Measurements from ENCODE around the gene PELI1.
"Not testable (repeated sequence)": the region's sequence is repeated elsewhere in the genome, so short reads cannot be mapped to it uniquely, and the experiment has no call there.

Gene PELI1

GRCh38 chr2:64123740-64124139 is 20.5 kb downstream of the PELI1 start:
- DNase-seq (ENCODE audit: low read depth), result no peak

GRCh38 chr2:64122358-64122757 is 21.9 kb downstream of the PELI1 start:
- no peak for DNase-seq (ENCODE audit: low read depth)

GRCh38 chr2:64120928-64121327 is 23.3 kb downstream of the PELI1 start:
- DNase-seq (ENCODE audit: low read depth), result no peak

DNA sequence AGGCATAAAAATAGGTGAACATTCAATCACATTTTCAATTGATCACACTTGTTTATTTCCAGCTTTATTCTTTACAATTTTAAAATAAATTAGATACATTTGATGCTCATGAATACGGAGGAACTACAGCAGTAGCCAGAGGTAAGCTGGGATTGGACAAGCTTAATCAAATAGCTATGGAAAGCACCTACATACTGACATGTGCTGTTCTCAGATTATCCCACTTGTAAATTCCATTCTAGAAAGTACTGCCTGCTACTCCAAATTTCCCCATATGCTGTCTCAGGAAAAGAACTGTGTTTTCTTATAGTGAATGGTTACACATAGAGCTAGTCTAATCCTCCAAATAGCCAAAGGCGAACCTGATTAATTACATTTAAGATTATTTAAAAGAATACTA is 24.2 kb downstream of the PELI1 start:
- no peak for DNase-seq (ENCODE audit: low read depth)

DNA sequence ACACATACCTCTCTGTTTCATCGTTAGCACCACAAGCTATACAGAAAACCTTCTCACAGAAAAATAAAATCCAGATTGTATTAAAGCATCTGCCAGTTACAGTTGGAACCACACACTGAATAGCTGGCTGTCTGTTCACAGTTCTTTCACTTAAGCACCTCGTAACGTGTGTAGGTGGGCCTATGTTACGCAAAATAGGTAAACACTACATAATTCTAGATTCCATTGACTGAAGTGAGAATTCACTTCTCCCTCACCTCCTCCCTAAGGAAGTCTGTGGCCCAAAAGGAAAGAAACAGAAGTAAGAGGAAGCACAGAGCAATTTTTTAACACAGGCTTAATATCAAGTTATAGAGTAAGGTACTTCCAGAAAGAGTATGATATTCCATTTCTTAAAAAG is 24.9 kb downstream of the PELI1 start:
- DNase-seq (ENCODE audit: low read depth), result no peak

DNA sequence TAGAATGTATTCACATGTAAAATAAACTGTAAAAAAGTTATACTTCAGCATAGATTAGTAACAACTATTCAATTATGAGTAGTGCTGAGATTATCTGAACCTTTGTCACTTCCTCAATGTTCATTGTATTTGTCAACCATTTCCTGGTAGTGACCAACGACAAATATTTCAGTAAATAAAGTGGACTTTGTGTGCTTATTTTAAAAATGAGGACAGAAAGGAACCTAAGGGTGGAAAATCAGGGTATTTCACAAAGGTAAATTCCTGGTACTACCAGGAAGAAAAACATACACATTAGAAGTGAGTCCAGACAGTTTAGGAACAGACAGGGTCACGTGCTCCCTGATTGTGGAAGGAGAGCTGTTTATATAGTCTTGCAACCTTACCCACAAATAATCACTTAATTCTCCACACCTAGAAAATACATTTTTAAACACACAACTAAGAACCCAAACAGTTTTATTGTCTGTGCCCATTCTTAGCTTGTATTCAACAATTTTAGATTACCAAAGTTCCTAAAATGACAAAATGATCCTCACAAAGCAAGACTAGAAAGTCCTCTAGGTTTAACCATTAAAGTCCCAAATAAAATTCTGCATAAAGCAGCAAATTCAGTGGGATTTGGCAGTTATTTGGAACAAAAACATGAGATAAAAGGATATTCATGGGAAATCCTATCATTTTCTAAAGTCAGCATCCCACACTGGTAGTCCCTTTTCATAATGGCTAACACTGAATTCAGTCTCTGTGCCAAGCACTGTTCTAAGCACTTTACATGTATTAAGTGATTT is 28.2 kb downstream of the PELI1 start:
- DNase-seq (ENCODE audit: low read depth), result no peak

- no peak for DNase-seq (ENCODE audit: low read depth)
These were observed 29.3 kb downstream of the PELI1 start for GRCh38 chr2:64114912-64115277.

DNA sequence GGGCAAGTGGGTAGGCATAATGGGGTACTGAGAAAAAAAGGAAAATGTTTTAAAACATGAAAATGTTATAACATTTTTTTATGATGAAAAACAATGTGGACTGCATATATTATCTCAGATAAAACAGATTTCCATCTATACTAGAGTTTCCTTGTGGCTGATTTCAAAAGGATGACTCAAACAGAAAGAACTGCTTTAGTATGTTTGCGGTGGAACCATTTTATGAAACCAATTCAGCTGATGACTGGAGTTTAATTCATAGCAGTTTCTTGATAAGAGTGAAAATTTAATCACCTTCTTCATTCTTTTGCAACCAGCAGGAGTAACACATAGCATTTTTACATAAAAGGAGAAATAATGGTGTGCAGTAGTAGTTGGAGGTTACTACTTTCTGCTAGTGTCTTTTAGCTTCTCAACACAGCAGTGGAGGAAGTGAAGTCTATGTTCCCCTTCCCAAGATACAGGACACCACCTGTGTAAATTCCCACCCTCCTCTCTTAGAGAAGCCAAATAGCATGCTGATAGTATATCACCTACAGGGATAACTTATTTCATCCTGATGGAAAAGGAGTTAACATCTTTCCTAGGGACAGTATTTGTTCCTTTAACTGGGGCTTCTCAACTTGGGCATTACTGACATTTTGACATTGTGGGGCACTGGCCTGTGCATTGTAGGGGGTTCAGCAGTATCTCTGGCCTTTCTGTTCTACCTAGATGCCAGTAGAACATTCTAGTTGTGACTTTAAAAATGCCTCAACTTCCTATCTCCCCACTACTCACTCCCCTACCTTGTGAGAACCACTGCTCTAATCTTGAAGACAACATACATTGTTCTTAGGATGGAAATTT is 29.9 kb downstream of the PELI1 start:
- DNase-seq (ENCODE audit: low read depth), result no peak

DNA sequence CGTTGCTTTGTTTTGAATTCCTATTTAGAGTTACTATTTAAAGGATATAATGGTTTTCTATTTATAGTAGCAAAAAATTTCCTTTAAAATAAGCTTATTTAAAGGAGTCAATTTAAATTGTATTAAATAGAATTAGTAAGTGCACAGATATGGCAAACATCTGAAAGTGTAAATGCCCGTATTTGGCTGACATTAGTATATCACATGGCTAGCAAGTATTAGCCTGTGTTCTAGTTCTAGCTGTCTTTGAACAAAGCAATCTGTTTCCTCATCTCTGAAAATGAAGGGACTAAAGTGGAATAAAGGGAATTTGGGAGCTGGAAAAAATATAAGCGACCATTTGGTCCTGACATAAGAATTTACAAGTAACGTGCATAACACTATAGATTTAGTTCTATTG is 32.2 kb downstream of the PELI1 start:
- no peak for DNase-seq (ENCODE audit: low read depth)

DNA sequence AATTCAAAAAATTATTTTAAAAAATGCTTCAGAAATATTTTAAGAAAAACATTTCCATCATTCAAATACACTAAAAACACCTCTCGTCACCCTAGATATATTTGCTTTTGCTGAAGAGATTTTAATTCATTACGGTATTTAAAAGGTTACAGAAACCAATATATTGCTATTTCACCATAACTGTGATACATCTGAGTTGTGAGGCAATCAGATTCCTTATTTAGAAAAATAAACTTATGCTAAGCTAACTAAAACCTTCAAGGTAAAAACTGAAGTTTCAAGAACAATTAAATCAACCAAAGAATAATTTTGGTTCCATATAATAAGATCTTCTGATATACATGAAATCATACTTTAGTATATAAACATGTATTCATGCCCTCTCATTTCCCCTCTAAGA is 32.8 kb downstream of the PELI1 start:
- DNase-seq (ENCODE audit: low read depth), result no peak

GRCh38 chr2:64108666-64109241 is 35.5 kb downstream of the PELI1 start:
- DNase-seq (ENCODE audit: low read depth), result no peak

- DNase-seq (ENCODE audit: low read depth), result no peak
These were observed 37.7 kb downstream of the PELI1 start for GRCh38 chr2:64106481-64106880.

- DNase-seq (ENCODE audit: low read depth), result no peak
These were observed 38.4 kb downstream of the PELI1 start for GRCh38 chr2:64105670-64106461.

DNA sequence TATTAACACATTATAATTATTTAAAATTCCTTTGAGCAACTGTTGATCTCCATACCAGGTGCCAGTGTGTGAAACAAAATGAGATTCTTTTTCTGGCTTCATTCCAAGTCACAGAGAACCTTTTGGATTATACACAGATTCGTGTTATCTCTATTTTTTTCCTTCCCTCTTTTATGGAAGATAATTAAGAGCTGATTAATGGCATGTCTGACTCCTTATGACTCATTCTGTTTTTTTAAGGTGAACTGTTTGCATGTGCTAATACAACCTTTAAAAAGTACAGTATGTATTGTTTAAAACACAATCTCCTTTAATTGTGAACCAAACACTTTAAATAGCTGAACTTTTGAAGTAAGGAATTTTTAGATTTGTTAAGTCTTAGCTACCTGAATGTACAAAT is 39.3 kb downstream of the PELI1 start:
- no peak for DNase-seq (ENCODE audit: low read depth)

GRCh38 chr2:64102736-64103135 is 41.5 kb downstream of the PELI1 start:
- not testable (repeated sequence) for DNase-seq (ENCODE audit: low read depth)

GRCh38 chr2:64101141-64101591 is 43.1 kb downstream of the PELI1 start:
- no peak for DNase-seq (ENCODE audit: low read depth)

GRCh38 chr2:64100584-64100983 is 43.6 kb downstream of the PELI1 start:
- not testable (repeated sequence) for DNase-seq (ENCODE audit: low read depth)

DNA sequence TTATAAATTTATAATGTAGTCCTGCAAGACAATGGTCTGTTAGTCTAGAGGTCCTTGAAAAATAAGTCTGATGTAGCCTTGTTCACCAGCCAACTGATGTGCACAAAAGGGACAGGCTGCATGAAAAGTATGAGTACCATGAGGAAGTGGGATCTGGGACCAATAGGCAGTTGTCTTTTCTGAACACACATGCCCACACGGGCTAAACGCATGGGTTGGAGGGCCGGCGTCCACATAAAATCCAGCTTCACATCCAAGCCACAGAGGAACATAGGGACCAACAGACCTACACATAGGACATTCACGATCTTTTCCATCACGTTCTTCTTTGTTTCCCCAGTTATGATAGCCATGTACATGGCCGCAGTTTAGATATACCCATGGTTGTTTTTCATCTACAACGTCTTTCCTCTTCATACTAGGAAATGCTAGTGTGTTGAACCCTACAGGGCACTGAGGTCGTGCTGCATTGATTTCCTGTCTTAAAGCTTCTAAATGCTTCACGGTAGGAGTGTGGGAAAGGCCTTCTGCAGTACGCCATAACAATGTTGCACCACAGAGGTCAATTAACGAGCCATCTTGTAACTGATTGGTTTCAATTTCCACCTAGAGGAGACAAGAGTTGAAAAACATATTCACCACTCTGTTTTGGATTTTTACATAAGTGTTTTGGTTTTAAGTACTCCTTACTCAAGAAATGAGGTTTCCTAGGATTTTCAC is 49.4 kb downstream of the PELI1 start:
- no peak for DNase-seq (ENCODE audit: low read depth)

- no peak for DNase-seq (ENCODE audit: low read depth)
These were observed 50.9 kb downstream of the PELI1 start for GRCh38 chr2:64093341-64093740.

GRCh38 chr2:64092502-64092901 is 51.7 kb downstream of the PELI1 start:
- no peak for DNase-seq (ENCODE audit: low read depth)

DNA sequence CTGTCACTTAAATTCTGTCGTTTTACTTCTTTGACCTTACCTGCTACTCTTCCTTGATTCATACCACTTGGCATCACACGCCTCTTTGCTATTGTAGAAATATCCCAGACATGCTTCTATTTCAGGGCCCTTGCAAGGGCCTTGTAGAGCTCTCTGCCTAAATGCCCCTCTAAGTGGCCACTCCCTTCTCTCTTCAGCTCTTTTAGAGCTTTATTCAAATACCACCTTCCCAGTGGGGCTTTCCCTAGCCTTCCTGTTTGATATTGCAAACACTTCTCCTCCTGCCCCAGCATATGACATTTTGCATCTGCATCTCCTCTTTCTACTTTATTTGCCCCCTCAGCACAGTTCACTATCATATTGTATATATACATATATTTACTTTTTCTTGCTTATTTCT is 54.0 kb downstream of the PELI1 start:
- no peak for DNase-seq (ENCODE audit: low read depth)

All from T follicular helper cell (primary cell).